Skeletal muscle cell (primary cell): ENCODE measurements around the gene INAFM1.
"Not testable (repeated sequence)": the region's sequence is repeated elsewhere in the genome, so short reads cannot be mapped to it uniquely, and the experiment has no call there.

ENCODE experiments used
- DNase-seq: peaks from one replicate; pipeline ENCODE4 v3.0.0-alpha.2; 2010; ENCODE audit warnings: low read depth
- H3K4me3 ChIP-seq: 2 replicates; pipeline ENCODE4 v1.5.1; 2011; ENCODE audit warnings: low read depth, mild to moderate bottlenecking, control low read depth, low read length, moderate library complexity

Gene INAFM1

DNA sequence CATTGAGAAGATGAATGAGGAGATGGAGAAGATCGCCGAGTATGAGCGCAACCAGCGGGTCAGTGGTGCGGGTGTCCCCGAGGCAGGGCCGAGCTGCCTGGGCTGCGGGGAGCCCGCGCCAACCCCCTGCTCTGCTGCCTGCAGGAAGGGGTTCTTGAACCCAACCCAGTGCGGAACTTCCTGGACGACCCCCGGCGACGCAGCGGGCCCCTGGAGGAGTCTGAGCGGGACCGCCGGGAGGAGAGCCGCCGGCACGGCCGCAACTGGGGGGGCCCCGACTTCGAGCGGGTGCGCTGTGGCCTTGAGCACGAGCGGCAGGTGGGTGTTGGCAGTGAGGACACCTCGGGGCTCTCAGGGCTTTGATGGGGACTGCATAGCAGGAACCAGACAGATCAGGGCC lies 10.1 kb upstream of the INAFM1 start:
- no peak for DNase-seq
- no peak overlapping the region for H3K4me3 ChIP-seq

DNA sequence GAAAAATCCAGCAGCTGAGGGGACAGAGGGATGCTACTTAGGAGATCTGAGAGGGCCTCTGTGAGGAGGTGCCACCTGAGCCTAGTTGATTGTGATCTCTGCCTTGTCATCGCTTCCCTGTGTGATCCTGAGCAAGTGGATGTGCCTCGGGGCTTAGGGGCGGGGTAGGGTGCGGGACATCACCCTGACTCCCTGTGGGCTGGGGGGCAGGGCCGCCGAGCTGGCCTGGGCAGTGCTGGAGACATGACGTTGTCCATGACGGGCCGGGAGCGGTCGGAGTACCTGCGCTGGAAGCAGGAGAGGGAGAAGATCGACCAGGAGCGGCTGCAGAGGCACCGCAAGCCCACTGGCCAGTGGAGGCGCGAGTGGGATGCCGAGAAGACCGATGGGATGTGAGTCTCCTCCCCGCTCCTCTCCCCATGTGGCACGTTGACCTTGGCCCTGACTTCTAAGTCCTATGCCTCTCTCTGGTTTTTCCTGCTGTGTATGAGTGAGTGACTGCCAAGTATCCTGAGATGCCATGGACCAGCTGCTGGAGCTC lies 8.2 kb upstream of the INAFM1 start:
- no peak overlapping the region for H3K4me3 ChIP-seq
- DNase-seq, result no peak

DNA sequence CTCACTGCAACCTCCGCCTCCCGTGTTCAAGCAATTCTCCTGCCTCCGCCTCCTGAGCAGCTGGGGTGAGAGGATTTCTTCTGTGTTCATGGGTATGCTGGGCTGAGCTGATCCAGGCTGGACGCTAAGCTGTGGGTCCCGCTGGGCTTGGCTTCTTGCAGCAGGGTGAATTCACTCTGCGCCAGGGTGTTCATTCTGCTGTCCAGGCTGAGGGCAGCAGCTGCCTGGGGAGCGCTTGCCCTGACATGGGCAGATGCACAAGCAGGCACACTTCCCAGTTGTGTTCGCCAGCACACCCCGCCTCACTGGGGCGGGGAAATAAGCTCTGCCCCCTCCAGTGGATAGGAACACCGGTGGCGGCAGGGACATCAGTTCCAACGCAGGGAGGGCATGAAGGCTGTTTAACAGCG lies 7.3 kb upstream of the INAFM1 start:
- H3K4me3 ChIP-seq, result no peak overlapping the region
- no peak for DNase-seq

DNA sequence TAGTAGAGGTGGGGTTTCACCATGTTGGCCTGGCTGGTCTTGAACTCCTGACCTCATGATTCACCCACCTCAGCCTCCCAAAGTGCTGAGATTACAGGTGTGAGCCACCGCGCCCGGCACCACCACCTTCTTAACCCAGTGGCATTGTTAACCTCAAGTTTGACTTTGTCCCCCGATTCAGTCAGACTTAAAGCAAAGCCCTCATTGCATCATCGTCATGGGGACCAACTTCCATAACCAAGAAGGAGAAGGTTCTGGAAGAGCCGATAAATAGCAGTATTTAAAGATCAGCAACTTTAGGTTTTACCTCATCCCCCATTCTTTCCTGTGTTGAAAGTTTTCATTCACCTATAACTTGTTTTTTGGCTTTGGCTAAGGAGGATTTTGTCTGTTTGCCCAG lies 6.7 kb upstream of the INAFM1 start:
- H3K4me3 ChIP-seq, result no peak overlapping the region
- no peak for DNase-seq

DNA sequence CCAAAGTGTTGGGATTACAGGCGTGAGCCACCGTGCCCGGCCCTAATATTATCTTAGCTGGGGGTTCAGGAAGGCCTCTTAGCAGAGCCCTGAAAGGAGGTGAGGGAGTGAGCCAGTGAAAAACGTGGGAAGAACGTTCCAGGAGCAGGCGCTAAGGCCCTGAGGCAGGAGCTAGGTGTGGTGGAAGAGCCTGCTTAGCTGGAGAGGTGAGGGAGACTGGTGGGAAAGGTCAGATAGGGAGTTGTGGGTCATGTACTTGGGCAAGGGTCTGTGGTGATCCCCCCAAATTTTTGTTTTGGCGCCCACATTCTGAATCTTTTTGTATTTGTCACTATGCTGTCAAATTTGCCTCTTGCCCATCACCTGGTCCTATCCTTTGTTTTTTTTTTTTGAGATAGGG lies 5.1 kb upstream of the INAFM1 start:
- no peak for DNase-seq
- no peak overlapping the region for H3K4me3 ChIP-seq

DNA sequence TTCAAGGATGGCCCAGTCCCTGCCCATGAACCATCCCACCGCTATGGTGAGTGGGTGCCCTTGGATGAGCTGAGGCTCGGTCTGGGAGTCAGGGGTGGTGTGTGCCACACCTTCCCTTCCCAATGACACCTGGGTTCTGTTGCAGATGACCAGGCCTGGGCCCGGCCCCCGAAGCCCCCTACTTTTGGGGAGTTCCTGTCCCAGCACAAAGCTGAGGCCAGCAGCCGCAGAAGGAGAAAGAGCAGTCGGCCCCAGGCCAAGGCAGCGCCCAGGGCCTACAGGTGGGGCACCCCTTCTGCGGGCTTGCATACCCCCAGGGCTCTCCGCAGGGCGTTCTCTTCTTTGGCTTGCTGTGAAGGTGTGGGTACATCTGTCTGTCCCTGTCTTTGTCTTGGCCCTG lies 4.3 kb upstream of the INAFM1 start:
- no peak overlapping the region for H3K4me3 ChIP-seq
- DNase-seq, result no peak

DNA sequence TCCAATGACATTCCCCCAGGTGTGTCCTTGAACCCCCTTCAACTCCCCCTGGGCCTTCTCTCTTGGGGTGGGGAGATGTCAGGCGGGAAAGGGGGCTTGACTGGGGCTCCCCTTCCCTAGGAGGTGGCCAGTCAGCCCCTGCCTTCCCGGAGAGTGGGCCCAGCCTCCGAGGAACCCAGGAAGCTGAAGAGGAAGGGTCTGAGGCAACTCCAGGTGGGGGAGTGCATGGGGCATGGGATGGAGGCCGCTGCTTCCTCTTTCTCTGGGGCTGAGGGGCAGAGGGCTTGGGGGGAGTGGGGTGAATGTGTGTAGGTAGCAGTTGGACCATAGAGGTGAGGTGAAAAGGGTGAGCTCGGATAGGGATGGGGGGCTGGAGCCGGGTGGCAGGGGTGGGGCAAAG lies 2.7 kb upstream of the INAFM1 start:
- DNase-seq, result no peak

DNA sequence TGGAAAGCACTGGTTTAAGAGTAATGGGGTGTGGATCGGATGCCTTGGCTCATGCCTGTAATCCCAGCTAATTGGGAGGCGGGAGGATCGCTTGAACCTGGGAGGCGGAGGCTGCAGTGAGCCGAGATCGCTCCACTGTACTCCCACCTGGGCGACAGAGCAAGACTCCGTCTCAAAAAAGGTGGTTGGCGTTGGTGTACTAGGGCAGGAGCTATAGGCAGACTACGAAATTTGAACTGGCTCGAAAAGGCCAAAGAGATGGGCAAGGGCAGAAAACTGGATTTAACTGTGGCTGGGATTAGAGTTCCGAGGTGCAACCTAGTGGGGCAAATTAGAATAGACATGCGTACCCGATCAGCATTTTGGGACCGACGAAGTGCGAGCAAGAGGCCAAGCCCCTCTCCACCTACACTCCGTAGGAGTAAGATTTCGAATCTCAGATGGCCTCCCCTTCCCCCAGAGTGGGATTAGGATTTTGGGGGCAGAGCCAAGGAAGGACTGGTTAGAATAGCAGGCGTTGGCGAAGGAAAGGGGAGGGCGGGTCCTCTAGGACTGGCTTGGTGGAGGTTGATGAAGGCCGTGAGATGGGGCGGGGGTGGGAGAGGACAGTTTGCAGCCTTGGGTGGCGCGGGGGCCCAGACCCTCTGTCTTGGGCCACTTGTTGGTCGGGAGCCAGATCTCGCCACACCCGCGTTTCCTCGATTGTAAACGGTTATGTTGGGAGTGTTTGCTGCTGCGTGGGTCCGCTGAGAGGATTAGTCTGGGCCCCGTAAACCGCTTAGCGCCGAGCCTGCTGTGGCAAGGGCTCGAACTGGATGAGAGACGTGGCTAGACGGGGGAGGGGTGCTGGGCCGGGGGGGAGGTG lies 2.0 kb upstream of the INAFM1 start:
- DNase-seq, result no peak
- H3K4me3 ChIP-seq, result peak overlapping the region; percentile 72

More for the DNA sequence above, 2.7 kb upstream of the INAFM1 start:
- H3K4me3 ChIP-seq, result no peak overlapping the region

DNA sequence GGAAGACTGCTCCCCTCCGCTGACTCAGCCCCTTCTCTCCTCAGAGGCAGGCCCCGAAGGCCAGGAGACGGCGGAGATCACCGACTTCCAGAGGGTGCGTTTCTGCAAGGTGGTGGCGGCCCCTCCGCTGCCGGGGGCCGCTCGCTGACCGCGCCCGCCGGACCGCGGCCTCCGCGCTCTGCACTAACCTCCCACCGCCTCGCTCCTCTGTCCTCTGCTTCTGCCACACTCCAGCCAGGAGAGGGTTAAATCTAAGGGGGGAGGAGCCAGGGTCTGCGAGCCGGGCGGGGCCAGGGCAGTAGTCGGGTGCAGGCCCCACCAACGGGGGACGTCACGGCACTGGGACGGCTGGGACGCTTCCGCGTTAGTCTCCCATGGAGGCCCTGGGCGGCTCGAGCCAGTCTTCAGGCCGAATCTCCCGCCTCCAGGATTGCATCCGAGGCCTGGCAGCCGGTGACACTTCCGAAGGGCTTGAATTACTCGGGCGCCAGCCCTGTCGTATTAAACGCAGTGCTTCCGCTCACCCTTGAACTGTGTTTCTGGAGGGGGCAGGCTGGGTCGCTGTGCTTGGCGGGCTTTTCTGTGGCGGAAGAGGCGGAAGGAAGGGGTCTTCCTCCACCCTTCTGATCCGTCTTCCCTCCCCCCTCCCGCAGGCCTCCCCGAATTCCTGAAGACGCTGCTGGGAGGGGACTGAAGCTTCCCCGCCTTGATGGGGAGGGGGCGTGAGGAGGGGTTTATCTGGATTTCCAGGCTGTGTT lies 1.2 kb upstream of the INAFM1 start:
- H3K4me3 ChIP-seq, result peak overlapping the region; percentile 72
- DNase-seq, result peak; percentile 78

DNA sequence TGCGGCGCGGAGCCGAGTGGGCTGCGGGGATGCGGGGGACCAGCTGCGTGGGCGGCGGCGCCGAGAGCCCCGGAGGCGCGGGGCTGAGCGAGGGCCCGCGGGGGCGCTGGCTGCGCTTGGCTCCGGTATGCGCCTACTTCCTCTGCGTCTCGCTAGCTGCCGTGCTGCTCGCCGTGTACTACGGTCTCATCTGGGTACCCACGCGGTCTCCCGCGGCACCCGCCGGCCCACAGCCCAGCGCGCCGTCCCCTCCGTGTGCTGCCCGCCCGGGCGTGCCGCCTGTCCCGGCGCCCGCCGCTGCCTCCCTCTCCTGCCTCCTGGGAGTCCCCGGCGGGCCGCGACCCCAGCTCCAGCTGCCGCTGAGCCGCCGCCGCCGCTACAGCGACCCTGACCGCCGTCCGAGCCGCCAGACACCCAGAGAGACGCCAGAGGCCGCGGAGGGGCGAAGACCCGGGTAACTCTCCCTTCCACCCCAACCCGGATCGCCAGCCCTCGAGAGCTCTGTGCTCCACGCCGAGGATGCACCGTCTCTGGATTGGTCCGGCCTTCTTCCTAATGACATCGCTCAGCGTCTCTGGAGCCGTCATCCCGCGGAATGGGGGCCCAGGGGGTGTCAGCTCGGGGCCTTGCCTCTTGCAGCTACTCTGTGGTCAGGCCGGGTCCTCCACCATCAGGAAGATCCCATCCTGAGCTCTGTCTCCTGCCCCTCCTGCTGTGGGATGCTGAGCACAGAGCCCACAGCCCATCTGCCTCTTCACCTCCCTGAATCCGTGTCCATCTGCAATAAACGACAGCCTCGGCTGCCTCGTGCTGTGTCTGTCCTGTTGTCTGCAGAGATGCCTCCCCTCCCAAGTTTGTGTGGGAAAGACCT lies 441 bp downstream of the INAFM1 start:
- no peak for DNase-seq
- H3K4me3 ChIP-seq, result peak overlapping the region; percentile 48

DNA sequence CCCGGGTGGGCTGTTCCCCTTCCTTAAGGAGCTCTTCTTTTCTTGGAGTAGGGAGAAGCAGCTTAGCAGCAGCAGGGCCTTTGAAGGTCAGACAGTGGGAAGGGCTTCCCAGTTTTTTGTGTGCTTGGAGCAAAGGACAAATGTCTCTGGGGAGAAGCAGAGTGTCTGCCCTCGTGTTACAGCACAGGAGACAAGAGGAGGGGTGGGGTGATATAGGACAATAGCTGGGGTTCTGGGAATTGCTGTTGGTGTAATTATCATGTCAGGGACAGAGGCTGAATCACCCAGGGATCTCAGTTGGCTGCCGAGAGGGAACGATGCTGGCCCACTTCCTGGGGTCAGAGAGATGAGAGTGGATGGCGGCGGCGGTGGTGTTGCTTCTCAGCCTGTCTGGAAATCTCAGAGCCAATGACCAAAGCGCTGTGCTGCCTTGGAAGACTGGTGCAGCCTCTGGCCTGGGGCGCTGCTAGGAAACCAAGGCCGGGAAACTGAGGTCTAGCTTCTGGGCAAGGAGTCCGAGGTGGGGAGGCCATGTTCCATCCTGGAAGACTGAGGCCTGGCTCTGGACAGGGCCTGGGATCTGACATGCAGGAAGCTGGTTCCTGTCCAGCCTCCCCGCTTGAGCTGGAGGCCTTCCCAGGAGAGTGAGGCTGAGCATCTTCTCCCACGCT lies 1.2 kb downstream of the INAFM1 start:
- no peak for DNase-seq
- peak overlapping the region; percentile 48 for H3K4me3 ChIP-seq

DNA sequence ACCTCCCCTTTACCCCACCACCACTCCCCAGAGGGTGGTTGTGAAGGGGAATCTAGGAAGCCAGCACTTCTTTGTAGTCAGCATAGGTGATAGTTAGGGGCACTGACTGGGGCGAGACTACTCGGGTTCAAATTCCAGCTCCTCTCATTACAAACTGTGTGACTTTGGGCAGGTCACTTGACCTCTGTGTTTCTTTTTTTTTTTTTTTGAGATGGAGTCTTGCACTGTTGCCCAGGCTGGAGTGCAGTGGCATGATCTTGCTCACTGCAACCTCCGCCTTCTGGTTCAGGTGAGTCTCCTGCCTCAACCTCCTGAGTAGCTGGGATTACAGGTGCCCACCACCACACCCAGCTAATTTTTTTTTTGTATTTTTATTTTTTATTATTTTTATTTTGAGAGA lies 1.8 kb downstream of the INAFM1 start:
- H3K4me3 ChIP-seq, DNase-seq: not testable (repeated sequence)

DNA sequence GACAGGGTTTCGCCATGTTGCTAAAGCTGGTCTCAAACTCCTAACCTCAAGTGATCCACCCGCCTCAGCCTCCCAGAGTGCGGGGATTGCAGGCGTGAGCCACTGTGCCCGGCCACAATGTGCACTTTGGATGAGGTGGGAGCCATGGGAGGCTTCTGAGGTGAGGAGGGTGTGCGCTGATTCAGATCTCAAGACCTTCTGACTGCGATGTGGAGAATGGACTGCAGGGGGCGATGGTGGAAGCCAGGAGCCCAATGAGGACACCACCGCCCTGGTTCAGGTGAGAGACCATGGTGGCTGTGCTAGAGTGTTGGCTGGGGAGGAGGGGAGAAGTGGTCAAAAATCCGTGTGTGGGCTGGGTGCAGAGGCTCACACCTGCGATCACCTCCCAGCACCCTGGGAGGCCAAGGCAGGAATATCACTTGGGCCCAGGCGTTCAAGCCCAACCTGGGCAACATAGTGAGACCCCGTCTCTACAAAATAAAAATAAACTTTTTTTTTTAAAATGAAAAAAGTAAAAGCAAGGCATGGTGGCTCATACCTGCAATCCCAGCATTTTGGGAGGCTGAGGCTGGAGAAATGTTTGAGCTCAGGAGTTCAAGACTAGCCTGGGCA lies 5.6 kb downstream of the INAFM1 start:
- no peak for DNase-seq
- no peak overlapping the region for H3K4me3 ChIP-seq

DNA sequence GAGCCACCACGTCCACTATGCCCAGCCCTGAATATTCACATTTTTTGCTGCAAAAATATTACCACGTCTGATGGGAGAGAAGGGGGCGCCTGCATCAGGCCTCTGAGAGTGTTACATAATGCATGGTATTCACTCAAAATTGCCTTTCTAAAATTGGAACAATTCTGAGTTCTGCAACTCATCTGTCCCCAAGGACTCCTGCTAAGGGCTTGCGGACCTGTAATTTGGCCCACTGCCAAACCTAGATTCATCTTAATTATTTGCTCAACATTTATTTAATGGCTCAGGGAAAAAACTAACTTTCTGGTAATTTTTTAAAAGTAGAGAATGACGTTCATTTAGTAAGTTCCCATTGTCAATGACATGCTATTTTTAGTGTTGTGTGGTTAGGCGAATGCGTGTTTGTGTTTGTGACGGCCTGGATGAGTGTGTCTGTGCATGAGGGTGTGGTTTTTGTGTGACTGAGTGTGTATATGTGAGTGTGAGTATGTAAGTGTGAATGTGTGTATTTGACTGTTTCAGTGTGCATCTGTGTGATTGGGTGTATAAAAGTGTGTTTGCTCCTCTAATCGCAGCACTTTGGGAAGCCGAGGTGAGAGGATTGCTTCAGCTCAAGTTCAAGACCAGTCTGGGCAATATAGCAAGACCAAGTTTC lies 8.8 kb downstream of the INAFM1 start:
- H3K4me3 ChIP-seq, result no peak overlapping the region

DNA sequence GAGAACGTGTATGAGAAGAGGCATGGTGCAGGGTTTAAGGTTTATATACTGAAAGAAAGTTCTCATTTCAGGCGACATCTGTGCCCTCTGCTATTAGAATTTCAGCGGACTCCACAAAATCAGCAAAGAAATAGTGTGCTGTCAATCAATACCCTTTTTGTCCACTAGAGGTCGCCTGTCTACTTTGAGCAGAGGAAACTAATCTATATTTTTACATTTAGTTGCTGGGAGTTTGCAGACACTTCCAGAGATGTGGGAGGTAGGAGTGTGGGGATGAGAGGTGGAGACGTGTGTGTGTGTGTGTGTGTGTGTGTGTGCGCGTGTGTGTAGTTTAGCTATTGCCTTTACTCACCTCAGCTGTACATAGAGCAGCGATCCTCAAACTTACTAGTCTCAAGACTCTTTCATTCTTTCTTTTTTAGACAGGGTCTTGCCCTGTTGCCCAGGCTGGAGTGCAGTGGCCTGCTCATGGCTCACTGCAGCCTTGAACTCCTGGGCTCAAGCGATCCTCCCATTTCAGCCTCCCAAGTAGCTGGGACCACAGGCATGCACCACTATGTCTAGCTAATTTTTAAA lies 9.7 kb downstream of the INAFM1 start:
- H3K4me3 ChIP-seq, result no peak overlapping the region

More for the DNA sequence above, 8.8 kb downstream of the INAFM1 start:
- no peak for DNase-seq

DNA sequence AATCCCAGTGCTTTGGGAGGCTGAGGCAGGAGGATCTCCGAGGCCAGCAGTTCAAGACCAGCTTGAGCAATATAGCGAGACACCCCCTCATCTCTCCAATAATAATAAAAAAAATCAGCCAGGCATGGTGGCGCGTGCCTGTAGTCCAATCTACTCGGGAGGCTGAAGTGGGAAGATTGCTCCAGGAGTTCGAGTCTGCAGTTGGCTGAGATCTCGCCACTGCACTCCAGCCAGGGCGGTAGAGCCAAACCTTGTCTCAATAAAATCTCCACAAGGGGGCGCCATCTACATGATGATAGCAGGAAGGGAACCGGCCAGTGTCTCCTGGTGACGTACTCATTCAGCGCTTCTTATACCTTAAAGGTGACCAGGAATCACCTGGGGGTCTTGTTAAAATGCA lies 21.4 kb downstream of the INAFM1 start:
- H3K4me3 ChIP-seq, result no peak overlapping the region
- no peak for DNase-seq

More for the DNA sequence above, 9.7 kb downstream of the INAFM1 start:
- no peak for DNase-seq

DNA sequence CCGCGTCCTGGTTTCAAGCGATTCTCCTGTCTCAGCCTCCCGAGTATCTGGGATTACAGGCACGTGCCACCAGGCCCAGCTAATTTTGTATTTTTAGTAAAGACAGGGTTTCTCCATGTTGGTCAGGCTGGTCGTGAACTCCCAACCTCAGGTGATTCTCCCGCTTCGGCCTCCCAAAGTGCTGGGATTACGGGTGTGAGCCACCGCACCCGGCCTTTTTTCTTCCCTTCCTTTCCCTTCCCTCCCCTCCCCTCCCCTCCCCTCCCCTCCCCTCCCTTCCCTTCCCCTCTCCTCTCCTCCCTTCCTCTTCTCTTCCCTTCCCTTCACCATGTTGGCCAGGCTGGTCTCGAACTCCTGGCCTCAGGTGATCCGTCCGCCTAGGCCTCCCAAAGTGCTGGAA lies 26.2 kb downstream of the INAFM1 start:
- not testable (repeated sequence) for H3K4me3 ChIP-seq, DNase-seq

DNA sequence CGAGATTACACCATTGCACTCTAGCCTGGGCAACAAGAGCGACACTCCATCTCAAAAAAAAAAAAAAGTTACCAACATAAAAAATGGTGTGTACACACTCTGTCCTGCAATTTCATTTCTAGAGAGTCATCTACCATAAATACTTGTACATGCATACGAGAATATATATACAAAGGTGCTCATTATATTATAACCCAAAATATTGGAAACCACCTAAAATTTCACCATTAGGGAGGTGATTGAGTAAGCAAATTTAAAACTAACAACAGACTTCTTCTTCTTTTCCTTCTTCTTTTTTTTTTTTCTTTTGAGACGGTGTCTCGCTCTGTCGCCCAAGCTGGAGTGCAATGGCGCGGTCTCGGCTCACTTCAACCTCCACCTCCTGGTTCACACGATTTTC lies 27.6 kb downstream of the INAFM1 start:
- no peak for DNase-seq
- H3K4me3 ChIP-seq, result no peak overlapping the region
